Glomerular visceral epithelial cell (primary cell): ENCODE data around the gene ACER1.
"Not testable (repeated sequence)": the region's sequence is repeated elsewhere in the genome, so short reads cannot be mapped to it uniquely, and the experiment has no call there.

Source experiments
- DNase-seq: peaks from one replicate; pipeline ENCODE4 v3.0.0-alpha.2; 2016; ENCODE audit errors: extremely low spot score

Gene ACER1

GRCh38 chr19:6333439-6333838, at the start of gene ACER1:
TSS of gene ACER1 (minus strand) at chr19:6333612. CDS start at chr19:6333551, 61 bp downstream.
- DNase-seq: no peak

DNA sequence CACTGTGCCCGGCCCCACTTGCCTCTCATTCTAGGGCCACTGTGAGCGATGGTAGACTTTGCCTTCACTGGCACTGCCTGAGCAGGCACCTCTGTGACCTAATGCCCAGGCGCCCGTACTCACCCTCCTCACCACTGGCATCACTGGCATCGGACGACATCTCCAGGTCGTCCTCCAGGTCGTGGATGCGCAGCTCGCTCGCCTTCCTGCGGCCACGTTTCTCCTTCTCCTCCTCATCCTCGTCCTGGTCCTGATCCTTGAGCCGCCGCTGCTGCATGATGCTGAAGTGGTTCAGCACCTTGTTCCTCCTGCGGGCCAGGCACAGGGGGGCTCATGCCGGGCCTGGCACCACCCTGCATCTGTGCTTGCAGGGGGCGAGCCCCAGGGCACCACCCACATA, 49.8 kb upstream of the ACER1 start:
- DNase-seq: no peak

- no peak for DNase-seq
These were observed 47.8 kb upstream of the ACER1 start for GRCh38 chr19:6381030-6381750.

- DNase-seq: no peak
These were observed 46.3 kb upstream of the ACER1 start for GRCh38 chr19:6379744-6380143.

DNA sequence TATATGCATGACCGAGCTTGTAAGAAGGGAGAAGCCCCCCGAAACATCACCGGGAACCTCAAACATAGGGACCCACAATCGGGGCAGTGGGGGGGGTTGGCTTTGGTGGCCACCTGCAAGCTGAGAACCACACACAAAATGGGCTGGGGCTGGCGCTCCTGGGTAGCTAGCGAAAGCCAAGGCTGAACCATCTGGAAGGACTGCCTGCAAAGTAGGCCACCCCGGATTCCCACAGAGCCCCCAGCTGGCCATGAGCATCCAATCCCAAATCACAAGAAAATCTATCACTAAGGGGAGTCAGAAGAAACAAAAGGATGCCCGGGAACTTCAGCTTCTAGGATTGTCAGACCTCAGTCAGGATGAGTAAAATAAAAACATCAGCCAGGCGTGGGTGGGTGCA, 45.1 kb upstream of the ACER1 start:
- DNase-seq: no peak

DNA sequence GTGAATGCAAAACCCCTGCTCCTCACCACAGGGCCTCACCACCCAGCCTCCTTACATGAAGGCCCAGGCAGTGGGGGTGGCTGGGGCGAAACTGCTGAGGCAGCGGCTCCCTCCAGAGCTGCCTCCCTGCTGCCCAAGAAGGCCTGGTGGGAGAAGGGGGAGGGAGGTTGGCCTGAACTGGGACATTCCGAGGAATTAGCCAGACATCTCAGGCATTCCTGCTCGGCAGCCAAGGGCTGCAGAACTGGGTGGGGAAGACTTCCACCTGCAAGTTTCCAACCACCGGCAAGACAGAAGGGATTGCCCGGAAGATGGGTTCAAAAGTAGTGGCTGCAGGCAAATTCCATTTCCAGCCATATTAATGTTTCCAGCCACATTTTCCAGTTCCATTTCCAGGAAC, 44.6 kb upstream of the ACER1 start:
- peak; percentile 78 for DNase-seq

DNA sequence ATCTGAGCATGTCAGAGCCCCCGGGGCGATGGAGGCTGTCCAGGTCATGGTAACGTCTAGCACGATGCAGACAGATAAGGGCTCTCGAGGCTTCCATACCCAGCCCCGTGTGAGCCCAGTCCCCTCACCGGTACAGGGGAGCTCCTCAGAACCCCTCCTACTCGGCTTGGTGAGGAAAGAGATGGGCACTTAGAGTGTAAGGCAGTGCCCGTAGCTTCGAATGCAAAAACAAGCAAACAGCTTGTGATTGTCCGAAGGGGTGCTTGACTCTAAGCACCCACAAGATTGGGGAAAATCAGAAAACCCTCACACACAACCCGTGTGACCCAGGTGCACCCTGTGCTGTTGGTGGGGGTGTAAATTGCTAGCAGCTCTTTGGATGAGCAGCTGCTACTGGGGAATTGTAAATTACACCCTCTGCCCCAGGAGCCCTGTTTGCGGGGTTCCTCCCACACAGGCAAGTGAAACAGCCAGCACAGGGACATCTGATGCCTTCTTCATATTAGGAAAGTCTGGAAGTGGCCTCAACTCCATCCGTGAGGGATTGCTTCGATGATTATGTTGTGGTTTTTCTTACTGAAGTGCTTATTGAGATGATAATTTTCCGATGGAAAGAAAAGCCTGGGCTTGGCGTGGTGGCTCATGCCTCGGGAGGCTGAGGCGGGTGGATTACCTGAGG, 43.2 kb upstream of the ACER1 start:
- no peak for DNase-seq

- no peak for DNase-seq
These were observed 42.1 kb upstream of the ACER1 start, which contains the start of gene PSPN for GRCh38 chr19:6375411-6376010. TSS of gene PSPN (minus strand) at chr19:6375933. CDS start at chr19:6375849, 84 bp downstream.

GRCh38 chr19:6374711-6375410, 41.4 kb upstream of the ACER1 start:
- no peak for DNase-seq

DNA sequence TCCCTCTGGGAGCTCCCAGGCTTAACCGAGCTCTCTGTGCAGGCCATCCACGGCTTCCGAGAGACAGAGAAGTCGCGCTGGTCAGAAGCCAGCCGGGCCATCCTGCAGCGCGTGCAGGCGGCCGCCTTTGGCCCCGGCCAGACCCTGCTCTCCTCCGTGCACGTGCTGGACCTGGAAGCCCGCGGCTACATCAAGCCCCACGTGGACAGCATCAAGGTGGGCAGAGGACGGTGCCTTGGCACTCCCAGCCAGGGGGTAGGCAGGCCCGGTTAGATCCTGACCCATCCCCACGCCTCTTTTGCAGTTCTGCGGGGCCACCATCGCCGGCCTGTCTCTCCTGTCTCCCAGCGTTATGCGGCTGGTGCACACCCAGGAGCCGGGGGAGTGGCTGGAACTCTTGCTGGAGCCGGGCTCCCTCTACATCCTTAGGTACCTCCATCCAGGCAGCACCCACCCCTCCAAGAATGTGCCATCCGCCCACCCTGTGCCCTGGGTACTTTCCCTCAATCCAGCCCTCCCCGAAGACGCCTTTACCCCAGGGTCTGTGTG, 40.8 kb upstream of the ACER1 start:
- DNase-seq: no peak

DNA sequence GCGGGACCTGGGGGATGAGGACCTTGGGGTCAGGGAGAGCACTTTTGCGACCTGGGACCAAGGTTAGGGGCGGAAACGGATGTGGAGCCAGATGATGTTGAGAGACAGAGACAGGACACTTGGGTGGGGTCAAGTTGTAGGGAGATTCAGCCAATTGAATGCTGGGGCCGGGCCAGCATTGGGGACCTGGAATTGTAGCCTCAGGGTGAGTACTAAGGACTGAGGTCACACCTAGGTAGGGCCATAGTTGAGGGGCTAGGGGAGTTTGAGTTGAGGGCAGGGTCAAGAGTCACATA, 40.3 kb upstream of the ACER1 start:
- no peak for DNase-seq

- peak; percentile 98 for DNase-seq
These were observed 39.8 kb upstream of the ACER1 start for GRCh38 chr19:6373096-6373812.

- DNase-seq: peak; percentile 100
These were observed 39.2 kb upstream of the ACER1 start, which contains the start of gene ALKBH7 for GRCh38 chr19:6372594-6373095. TSS of gene ALKBH7 (plus strand) at chr19:6372794. CDS start at chr19:6372821, 27 bp downstream.

- DNase-seq: no peak
These were observed 30.9 kb upstream of the ACER1 start for GRCh38 chr19:6364353-6364752.

DNA sequence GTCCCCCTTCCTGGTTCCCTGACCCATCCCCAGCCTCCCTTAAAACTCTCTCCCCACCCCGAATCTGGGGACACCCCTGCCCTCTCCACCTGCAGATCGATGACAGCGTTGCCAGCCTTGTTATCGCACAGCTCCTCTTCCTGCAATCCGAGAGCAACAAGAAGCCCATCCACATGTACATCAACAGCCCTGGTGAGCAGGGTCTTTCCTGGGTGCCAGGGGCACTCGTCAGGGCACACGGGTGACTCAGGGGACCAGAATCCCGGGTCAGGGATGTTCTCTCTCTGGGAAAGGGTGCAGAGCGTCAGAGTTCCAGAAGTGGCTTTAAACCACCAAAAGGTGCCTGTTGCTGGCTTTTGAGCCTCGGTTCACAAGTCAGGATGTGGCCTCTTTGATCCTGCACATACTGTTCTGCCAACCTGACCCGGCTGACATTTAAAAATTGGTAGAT, 29.0 kb upstream of the ACER1 start:
- DNase-seq: no peak

GRCh38 chr19:6362027-6362350, 28.6 kb upstream of the ACER1 start:
- DNase-seq: no peak

DNA sequence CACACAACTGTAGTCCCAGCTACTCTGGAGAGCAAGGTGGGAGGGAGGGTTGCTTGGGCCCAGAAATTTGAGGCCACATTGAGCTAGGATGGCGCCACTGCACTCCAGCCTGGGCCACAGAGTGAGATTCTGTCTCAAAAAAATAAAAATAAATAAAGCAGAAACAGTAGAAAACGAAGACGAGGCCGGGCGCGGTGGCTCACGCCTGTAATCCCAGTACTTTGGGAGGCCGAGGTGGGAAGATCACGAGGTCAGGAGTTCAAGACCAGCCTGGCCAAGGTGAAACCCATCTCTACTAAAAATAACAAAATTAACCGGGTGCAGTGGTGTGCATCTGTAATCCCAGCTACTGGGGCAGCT, 27.4 kb upstream of the ACER1 start:
- DNase-seq: not testable (repeated sequence)

DNA sequence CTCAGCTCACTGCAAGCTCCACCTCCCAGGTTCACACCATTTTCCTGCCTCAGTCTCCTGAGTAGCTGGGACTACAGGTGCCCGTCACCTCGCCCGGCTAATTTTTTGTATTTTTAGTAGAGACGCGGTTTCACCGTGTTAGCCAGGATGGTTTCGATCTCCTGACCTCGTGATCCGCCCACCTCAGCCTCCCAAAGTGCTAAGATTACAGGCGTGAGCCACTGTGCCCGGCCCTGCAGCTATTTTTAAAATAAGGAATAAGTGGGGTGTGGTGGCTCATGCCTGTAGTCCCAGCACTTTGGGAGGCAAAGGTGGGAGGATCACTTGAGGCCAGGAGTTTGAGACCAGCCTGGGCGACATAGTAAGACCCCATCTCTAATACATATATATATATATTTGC, 27.0 kb upstream of the ACER1 start:
- not testable (repeated sequence) for DNase-seq

DNA sequence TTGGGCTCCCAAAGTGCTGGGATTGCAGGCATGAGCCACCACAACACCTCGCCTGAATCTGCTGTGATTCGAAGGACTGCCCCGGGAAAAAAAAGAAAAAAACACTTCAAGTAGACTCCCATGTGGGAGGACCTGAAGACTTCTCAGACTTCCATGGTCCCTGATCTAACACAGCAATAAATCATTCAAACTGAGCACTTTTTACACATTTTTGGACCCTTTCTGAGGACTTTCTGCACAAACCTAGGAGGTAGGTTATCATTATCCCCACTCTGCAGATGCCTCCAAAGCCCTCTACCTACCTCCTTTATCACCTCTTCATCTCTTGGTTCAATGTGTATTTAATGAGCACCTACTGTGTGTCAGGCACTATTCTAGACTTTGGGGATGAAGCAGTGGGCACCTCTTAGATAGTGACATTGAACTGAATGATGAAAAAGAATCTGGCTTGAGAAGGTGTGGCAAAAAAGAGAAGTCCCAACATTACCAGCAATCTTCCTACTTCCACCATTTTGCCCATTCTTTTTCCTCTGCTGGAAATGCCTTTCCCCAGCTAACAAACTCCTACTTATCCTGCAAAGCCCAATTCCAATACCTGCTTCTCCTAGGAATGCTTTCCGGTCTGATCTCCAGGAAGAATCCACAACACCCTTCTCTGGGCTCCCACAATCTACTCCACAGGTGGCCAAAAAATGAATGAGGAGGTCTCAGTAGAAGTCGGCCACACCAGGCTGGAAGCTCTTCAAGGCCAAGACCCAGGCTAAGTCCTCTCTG, 26.3 kb upstream of the ACER1 start:
- DNase-seq: no peak

GRCh38 chr19:6358003-6358402, 24.6 kb upstream of the ACER1 start:
- DNase-seq: no peak

GRCh38 chr19:6357174-6357573, 23.8 kb upstream of the ACER1 start:
- DNase-seq: no peak
